ENCODE measurements around the gene YBX1. TPM values are rescaled to one million over a fixed set of nuclear protein-coding genes. Genes with fewer than 3 reads are reported as not detected.

The YBX1 gene
- total and polyA plus RNA-seq, 2 of the 13 experiments (the other 11 are each of a cell fraction or from before 2014, with no cell fraction given): 339 to 628 TPM

GRCh38 chr1:42741706-42742105, 59.5 kb downstream of the YBX1 start:
- H2AFZ ChIP-seq (ENCODE audit: low read length): no peak overlapping the region

More at GRCh38 chr1:42741706-42742105, 59.5 kb downstream of the YBX1 start:
- no TSS peak for BruUV-seq (replicated peaks)
- DNase-seq (ENCODE audit: low spot score): no peak
- CTCF ChIA-PET (ENCODE audit: low intra/inter-chr PET ratio, low total read pairs): no interaction called here
- no peaks in the 10 kb centered on the region for H3K79me2 ChIP-seq (ENCODE audit: insufficient read depth, low read length)
- H3K4me1 ChIP-seq (ENCODE audit: insufficient read depth, low read length): peaks cover 56% of the 10 kb centered on the region
- WGBS (ENCODE audit: low lambda C conversion rate): 79% methylated on average over 3 of the region's 4 CpGs
- intact Hi-C loops (cut with micrococcal nuclease; ENCODE audit: unreplicated experiment) (loop anchor here (5.0 to 10.0 kb wide), 2 partner anchors 164 to 407 kb away; partner anchors contain the start of gene FOXJ3), in situ Hi-C loops (cut with HindIII; ENCODE audit: extremely low pct_ligation_motif_present, low pct_unique_long_range_greater_than_20kb) (loop anchor here (10.0 to 25.0 kb wide), 2 partner anchors 404 to 597 kb away; partner anchors contain the start of gene FOXJ3)
- no peak for ATAC-seq
- no peaks in the 10 kb centered on the region for H3K9me3 ChIP-seq (ENCODE audit: low read length)
- no peaks in the 10 kb centered on the region for H3K27me3 ChIP-seq (ENCODE audit: control insufficient read depth in 1 of 2, insufficient read depth in 2 of 2, low read length in 2 of 2)
- FAIRE-seq: no peak
- H3K27ac ChIP-seq (ENCODE audit: extremely low read length, insufficient read depth, low read length): no peak overlapping the region
- H3K4me2 ChIP-seq (ENCODE audit: low read depth, low read length): peak overlapping the region; percentile 49
- H3K36me3 ChIP-seq (replicated peaks in 1 of 2; ENCODE audit: control insufficient read depth in 1 of 2, insufficient read depth in 2 of 2, low read length in 2 of 2): peaks cover 3 to 9% of the 10 kb centered on the region in 2 experiments; a peak in 3 of 5 replicates
- peak overlapping the region; percentile 22; the same call in 1 of the 2 replicates for H3K9ac ChIP-seq (ENCODE audit: insufficient read depth, low read depth, low read length)
- TF ChIP-seq PTBP1 (IDR thresholded peaks at IDR 0.05; ENCODE audit: low read depth, low read length, poor library complexity, severe bottlenecking): no peak
- TF ChIP-seq SATB2 (CRISPR knock-in tag; IDR thresholded peaks at IDR 0.05): no peak
- 0 out of 2 replicates have a peak, but pooled peaks have one; percentile 34 for TF ChIP-seq KDM5B (CRISPR knock-in tag; IDR thresholded peaks at IDR 0.05; ENCODE audit: borderline replicate concordance)
- TF ChIP-seq ZNF512B (CRISPR knock-in tag; IDR thresholded peaks at IDR 0.05; ENCODE audit: borderline replicate concordance): no peak
- TF ChIP-seq ZIK1 (CRISPR knock-in tag; IDR thresholded peaks at IDR 0.05; ENCODE audit: borderline replicate concordance, low read depth): no peak
- no peak for TF ChIP-seq HBP1 (CRISPR knock-in tag; IDR thresholded peaks at IDR 0.05; ENCODE audit: low read depth)
- TF ChIP-seq ZNF710 (CRISPR knock-in tag; IDR thresholded peaks at IDR 0.05; ENCODE audit: borderline replicate concordance): no peak
- no peak for TF ChIP-seq FUBP1 (CRISPR knock-in tag; IDR thresholded peaks at IDR 0.05; ENCODE audit: borderline replicate concordance)
- TF ChIP-seq ZNF563 (CRISPR knock-in tag; IDR thresholded peaks at IDR 0.05): 0 out of 2 replicates have a peak, but pooled peaks have one; percentile 42
- 0 out of 2 replicates have a peak, but pooled peaks have one; percentile 42 for TF ChIP-seq ZKSCAN5 (CRISPR knock-in tag; IDR thresholded peaks at IDR 0.05)
- TF ChIP-seq IKZF1 (IDR thresholded peaks at IDR 0.05): no peak
- TF ChIP-seq NPAS2 (CRISPR knock-in tag; IDR thresholded peaks at IDR 0.05; ENCODE audit: borderline replicate concordance): no peak
- TF ChIP-seq ZNF10 (CRISPR knock-in tag; IDR thresholded peaks at IDR 0.05; ENCODE audit: borderline replicate concordance, low read depth): no peak
- H4K20me1 ChIP-seq (ENCODE audit: insufficient read depth, low read length): no peaks in the 10 kb centered on the region
- POLR2A ChIA-PET: interaction anchor here (3.6 kb wide), 1 partner anchor 25 kb away, joined by 28 read pairs; the partner anchor contains the start of genes C1orf50 and P3H1
- peak overlapping the region in 1 of 3 experiments; percentile 47; a peak in 1 of 6 replicates for H3K4me3 ChIP-seq (replicated peaks in 1 of 3; ENCODE audit: insufficient read depth in 1 of 3, low read depth in 2 of 3, low read length in 3 of 3)

All from HepG2 (cell line).